NCI-H2029 (cell line): Measurements from ENCODE around the gene GNA14.
A peak's percentile ranks its signal among the peaks of the same experiment; 100 is the strongest.
"Not testable (repeated sequence)": the region's sequence is repeated elsewhere in the genome, so short reads cannot be mapped to it uniquely, and the experiment has no call there.

ENCODE experiments used
- DNase-seq: peaks from one replicate; lab custom pipeline; 2025; lab: John Stamatoyannopoulos, UW

Gene GNA14

GRCh38 chr9:77588271-77588937 lies 59.7 kb downstream of the GNA14 start:
- no peak for DNase-seq

GRCh38 chr9:77587851-77588250 lies 60.3 kb downstream of the GNA14 start:
- no peak for DNase-seq

- DNase-seq, result no peak
These were observed 61.1 kb downstream of the GNA14 start for GRCh38 chr9:77587042-77587441.

- DNase-seq, result no peak
These were observed 61.5 kb downstream of the GNA14 start for GRCh38 chr9:77586591-77586990.

- DNase-seq, result no peak
These were observed 62.8 kb downstream of the GNA14 start for GRCh38 chr9:77585335-77585786.

GRCh38 chr9:77584927-77585326 lies 63.2 kb downstream of the GNA14 start:
- DNase-seq, result not testable (repeated sequence)

- DNase-seq, result no peak
These were observed 65.1 kb downstream of the GNA14 start for GRCh38 chr9:77582961-77583576.

- DNase-seq, result no peak
These were observed 65.6 kb downstream of the GNA14 start for GRCh38 chr9:77582525-77582924.

- DNase-seq, result no peak
These were observed 72.3 kb downstream of the GNA14 start for GRCh38 chr9:77575785-77576184.

- DNase-seq, result peak; percentile 47
These were observed 78.8 kb downstream of the GNA14 start for GRCh38 chr9:77569335-77569734.

GRCh38 chr9:77563174-77563573 lies 84.9 kb downstream of the GNA14 start:
- no peak for DNase-seq

- DNase-seq, result no peak
These were observed 85.9 kb downstream of the GNA14 start for GRCh38 chr9:77562019-77562748.

- no peak for DNase-seq
These were observed 86.6 kb downstream of the GNA14 start for GRCh38 chr9:77561331-77562018.

- no peak for DNase-seq
These were observed 91.7 kb downstream of the GNA14 start for GRCh38 chr9:77556396-77556795.

GRCh38 chr9:77554586-77555105 lies 93.5 kb downstream of the GNA14 start:
- DNase-seq, result no peak

- no peak for DNase-seq
These were observed 100.9 kb downstream of the GNA14 start for GRCh38 chr9:77547106-77547730.

- DNase-seq, result no peak
These were observed 101.7 kb downstream of the GNA14 start for GRCh38 chr9:77546376-77546950.

GRCh38 chr9:77544546-77544945 lies 103.6 kb downstream of the GNA14 start:
- no peak for DNase-seq

GRCh38 chr9:77543131-77543822 lies 104.8 kb downstream of the GNA14 start:
- no peak for DNase-seq

- DNase-seq, result no peak
These were observed 106.5 kb downstream of the GNA14 start for GRCh38 chr9:77541600-77541999.

GRCh38 chr9:77541055-77541454 lies 107.1 kb downstream of the GNA14 start:
- DNase-seq, result no peak
